IMR-90 (cell line): ENCODE data around the gene RAB1A. TPM values are rescaled to one million over a fixed set of nuclear protein-coding genes. Genes with fewer than 3 reads are reported as not detected.
A peak's percentile ranks its signal among the peaks of the same experiment; 100 is the strongest.

Experiments
- ATAC-seq: fragments of 200-7000 bp; cut with Tn5 transposase; 2 replicates; pipeline ENCODE4 v1.9.1; 2020; ENCODE audit warnings: low read depth, mild to moderate bottlenecking, moderate library complexity
- BruUV-seq: library from RNA; stranded (reverse); fragments of 400-500 nt; replicated peaks from 2 replicates; lab custom pipeline; 2021; lab: Mats Ljungman, UMichigan
- CTCF ChIA-PET: fragments of 300-600 bp; formaldehyde crosslinking; extraction: SDS; loops from one replicate; lab custom pipeline; 2021; ENCODE audit warnings: antibody characterized with exemption; lab: Yijun Ruan, JAX
- POLR2A ChIA-PET: fragments of 300-600 bp; sonication (Branson Sonifier 250); formaldehyde crosslinking; loops from one replicate; lab custom pipeline; 2022; ENCODE audit warnings: antibody characterized with exemption; ENCODE audit not compliant: unreplicated experiment; lab: Charles Lee
- DNase-seq: peaks from one replicate; pipeline ENCODE4 v3.0.0; 2013
- H2AFZ ChIP-seq: replicated peaks from 2 replicates; pipeline ENCODE3; 2013; ENCODE audit warnings: low read length, mild to moderate bottlenecking; ENCODE audit not compliant: poor library complexity
- H2AK5ac ChIP-seq: 2 replicates; pipeline ENCODE4 v1.6.1; 2013; ENCODE audit warnings: low read depth, low read length, inconsistent platforms
- H2AK9ac ChIP-seq: replicated peaks from 2 replicates; pipeline ENCODE3; 2013; ENCODE audit warnings: mild to moderate bottlenecking, low read depth, low read length, moderate library complexity; ENCODE audit not compliant: poor library complexity
- H2BK120ac ChIP-seq: 2 replicates; pipeline ENCODE4 v1.6.1; 2013; ENCODE audit warnings: low read depth, low read length, inconsistent platforms
- H2BK15ac ChIP-seq: 3 replicates; pipeline ENCODE4 v1.6.1; 2013; ENCODE audit warnings: low read depth, low read length, inconsistent platforms
- H2BK20ac ChIP-seq: 2 replicates; pipeline ENCODE4 v1.6.1; 2013; ENCODE audit warnings: low read depth, mild to moderate bottlenecking, inconsistent platforms, low read length, moderate library complexity
- H2BK5ac ChIP-seq: 2 replicates; pipeline ENCODE4 v1.6.1; 2013; ENCODE audit warnings: mild to moderate bottlenecking, low read depth, low read length, inconsistent platforms; ENCODE audit not compliant: poor library complexity, severe bottlenecking
- H3K14ac ChIP-seq: replicated peaks from 2 replicates; pipeline ENCODE4 v1.6.1; 2013; ENCODE audit warnings: low read depth, low read length, inconsistent platforms
- H3K18ac ChIP-seq: 2 replicates; pipeline ENCODE4 v1.6.1; 2013; ENCODE audit warnings: low read depth, low read length, control low read depth
- H3K23ac ChIP-seq: 2 replicates; pipeline ENCODE4 v1.6.1; 2013; ENCODE audit warnings: low read depth, low read length, inconsistent platforms
- H3K27ac ChIP-seq: 2 replicates; pipeline ENCODE4 v1.5.1; 2013; ENCODE audit warnings: mild to moderate bottlenecking, control low read depth, low read length; ENCODE audit not compliant: insufficient read depth
- H3K27me3 ChIP-seq: 2 replicates; pipeline ENCODE4 v1.6.1; 2013; ENCODE audit warnings: low read length; ENCODE audit not compliant: control insufficient read depth, insufficient read depth
- H3K36me3 ChIP-seq: 2 replicates; pipeline ENCODE4 v1.6.1; 2013; ENCODE audit warnings: low read length, mixed read lengths; ENCODE audit not compliant: control insufficient read depth, insufficient read depth
- H3K4ac ChIP-seq: 2 replicates; pipeline ENCODE4 v1.6.1; 2013; ENCODE audit warnings: low read depth, low read length, inconsistent platforms
- H3K4me1 ChIP-seq: 2 replicates; pipeline ENCODE4 v1.6.1; 2013; ENCODE audit warnings: low read length, mixed read lengths; ENCODE audit not compliant: control insufficient read depth, insufficient read depth
- H3K4me2 ChIP-seq: 2 replicates; pipeline ENCODE4 v1.6.1; 2013; ENCODE audit warnings: low read depth, mild to moderate bottlenecking, control low read depth, low read length, moderate library complexity
- H3K4me3 ChIP-seq: 2 replicates; pipeline ENCODE4 v1.5.1; 2013; ENCODE audit warnings: low read depth, mild to moderate bottlenecking, control low read depth, low read length, moderate library complexity; ENCODE audit not compliant: insufficient read depth
- H3K56ac ChIP-seq: 2 replicates; pipeline ENCODE4 v1.6.1; 2013; ENCODE audit warnings: low read length, inconsistent platforms; ENCODE audit not compliant: insufficient read depth; ENCODE audit errors: extremely low read depth
- H3K79me1 ChIP-seq, 2 experiments: 2 replicates each; pipeline ENCODE4 v1.6.1; 2013; ENCODE audit warnings: low read length in 2 of 2, inconsistent platforms in 1 of 2, low read depth in 1 of 2
- H3K9ac ChIP-seq: 2 replicates; pipeline ENCODE4 v1.6.1; 2013; ENCODE audit warnings: low read depth, low read length, control low read depth
- H3K9me1 ChIP-seq: 2 replicates; pipeline ENCODE4 v1.6.1; 2013; ENCODE audit warnings: low read length, inconsistent platforms; ENCODE audit not compliant: insufficient read depth
- H3K9me3 ChIP-seq: 2 replicates; pipeline ENCODE4 v1.6.1; 2013; ENCODE audit warnings: low read length; ENCODE audit not compliant: control insufficient read depth, insufficient read depth
- H4K20me1 ChIP-seq: 2 replicates; pipeline ENCODE4 v1.6.1; 2013; ENCODE audit warnings: low read length, inconsistent platforms; ENCODE audit not compliant: insufficient read depth
- H4K5ac ChIP-seq: 2 replicates; pipeline ENCODE4 v1.6.1; 2013; ENCODE audit warnings: mild to moderate bottlenecking, low read depth, low read length, control low read depth
- H4K8ac ChIP-seq, 2 experiments: 2 replicates each; pipeline ENCODE4 v1.6.1; 2013; ENCODE audit warnings: low read depth in 2 of 2, low read length in 2 of 2, control low read depth in 1 of 2, inconsistent platforms in 1 of 2
- H4K91ac ChIP-seq: 2 replicates; pipeline ENCODE4 v1.6.1; 2013; ENCODE audit warnings: low read depth, low read length, inconsistent platforms; ENCODE audit not compliant: insufficient read depth
- CHD1 ChIP-seq: IDR thresholded peaks from 2 replicates; pipeline ENCODE4 v1.6.1; 2012; ENCODE audit warnings: low read depth, low read length, improper control_type of control experiment
- FOS ChIP-seq: fragments of 150-350 bp; IDR thresholded peaks from 2 replicates; pipeline ENCODE4 v1.6.1; 2016; ENCODE audit warnings: low read depth, low read length
- MXI1 ChIP-seq: IDR thresholded peaks from 2 replicates; pipeline ENCODE4 v1.6.1; 2012; ENCODE audit warnings: low read depth, mild to moderate bottlenecking, low read length, moderate library complexity, borderline replicate concordance
- NFE2L2 ChIP-seq: fragments of 150-350 bp; IDR thresholded peaks from 2 replicates; pipeline ENCODE4 v1.6.1; 2016; ENCODE audit warnings: low read depth, mild to moderate bottlenecking, low read length
- POLR2A ChIP-seq: IDR thresholded peaks from 2 replicates; pipeline ENCODE4 v1.6.1; 2012; ENCODE audit warnings: mild to moderate bottlenecking, low read depth, low read length
- RAD21 ChIP-seq: IDR thresholded peaks from 2 replicates; pipeline ENCODE4 v1.6.1; 2012; ENCODE audit warnings: low read length, improper control_type of control experiment
- RCOR1 ChIP-seq: IDR thresholded peaks from 2 replicates; pipeline ENCODE4 v1.6.1; 2012; ENCODE audit warnings: mild to moderate bottlenecking, low read length, improper control_type of control experiment; ENCODE audit not compliant: insufficient replicate concordance
- RFX5 ChIP-seq: IDR thresholded peaks from 2 replicates; pipeline ENCODE4 v1.8.0; 2012; ENCODE audit warnings: low read depth, mild to moderate bottlenecking, low read length, moderate library complexity
- SMC3 ChIP-seq: fragments of 150-350 bp; IDR thresholded peaks from 2 replicates; pipeline ENCODE4 v1.6.1; 2016; ENCODE audit warnings: low read depth, mild to moderate bottlenecking, antibody characterized with exemption, low read length, moderate library complexity
- WGBS, 2 experiments: methylation state at CpG; one replicate each; pipeline versions ENCODE4 v1.1.5 to v1.1.7; 2013; ENCODE audit warnings: missing lambda C conversion rate in 2 of 2; ENCODE audit not compliant: insufficient read length in 1 of 2; ENCODE audit errors: extremely low coverage in 2 of 2; 5-methylcytosine and 5-hydroxymethylcytosine counted together
- dilution Hi-C: fragments of 300-500 bp; cut with HindIII; formaldehyde crosslinking; loops from one replicate; pipeline ENCODE4 v1.14.3; 2018; ENCODE audit warnings: low sequenced_read_pairs; ENCODE audit not compliant: unreplicated experiment
- in situ Hi-C: fragments of 300-500 bp; cut with MboI; formaldehyde crosslinking; loops from 3 replicates; pipeline ENCODE4 v1.14.3; 2019; ENCODE audit warnings: low sequenced_read_pairs, inconsistent platforms, mixed read lengths
- intact Hi-C: fragments of 100-400 bp; cut with micrococcal nuclease; formaldehyde crosslinking; loops from 2 replicates; pipeline ENCODE4 v1.10.0; 2022
- polyA plus RNA-seq, 3 experiments: library from polyadenylated mRNA; depleted of rRNA; stranded (reverse); fragments of >200 nt; gene quantifications; 2 replicates each; pipeline ENCODE4 v1.2.3, GENCODE V29; 2012; ENCODE audit warnings: low replicate concordance in 1 of 3
- total RNA-seq: library from RNA; depleted of rRNA; stranded (reverse); fragments of >200 nt; gene quantifications from 2 replicates; pipeline ENCODE4 v1.2.3, GENCODE V29; 2012

RAB1A gene
- total and polyA plus RNA-seq, 2 of the 4 experiments (the other 2 are of a cell fraction), result 114 to 169 TPM

- H3K79me1 ChIP-seq, result peaks cover 13 to 44% of the 10 kb centered on the region in 2 experiments
- H2AK9ac ChIP-seq, result peak overlapping the region; percentile 84
- peak overlapping the region; percentile 14; the same call in 1 of the 2 replicates for H3K4ac ChIP-seq
- POLR2A ChIA-PET, result no interaction called here
- peaks cover 2% of the 10 kb centered on the region; the same call in 1 of the 2 replicates for H3K36me3 ChIP-seq
- H3K56ac ChIP-seq, result peak overlapping the region; percentile 80; the same call in 1 of the 2 replicates
- peak overlapping the region; percentile 49 for H3K4me3 ChIP-seq
- no peak overlapping the region for H2BK120ac ChIP-seq
- dilution Hi-C loops (no loop called here), in situ Hi-C loops (loop anchor here (25.0 kb wide), 1 partner anchor 505 kb away; no protein-coding TSS in a partner anchor), intact Hi-C loops (no loop called here)
- no CpG with 5 or more reads among the region's 5 CpGs for WGBS, 2 experiments
- no peak overlapping the region for H4K5ac ChIP-seq
- H4K8ac ChIP-seq, result peak overlapping the region in 1 of 2 experiments; percentile 66; a peak in 2 of 4 replicates
- H2AFZ ChIP-seq, result peak overlapping the region; percentile 98
- peak overlapping the region; percentile 40 for H3K27ac ChIP-seq
- H3K9me3 ChIP-seq, result no peaks in the 10 kb centered on the region
- H4K91ac ChIP-seq, result no peak overlapping the region
- DNase-seq (no peak), ATAC-seq (no peak)
- H3K18ac ChIP-seq, result no peak overlapping the region
- H3K9me1 ChIP-seq, result no peaks in the 10 kb centered on the region
- H3K4me2 ChIP-seq, result peak overlapping the region; percentile 87
- H4K20me1 ChIP-seq, result peaks cover 8% of the 10 kb centered on the region
- no peak overlapping the region for H2BK20ac ChIP-seq
- CTCF ChIA-PET, result interaction anchor here (0.6 to 2.3 kb wide), 2 partner anchors 32 to 112 kb away, joined by 4 to 7 read pairs; no protein-coding TSS in a partner anchor
- peak overlapping the region; percentile 88 for H3K14ac ChIP-seq
- H3K4me1 ChIP-seq, result peaks cover 2% of the 10 kb centered on the region; the same call in 1 of the 2 replicates
- no peak overlapping the region for H2BK15ac ChIP-seq
- peak overlapping the region; percentile 79 for H3K9ac ChIP-seq
- H3K23ac ChIP-seq, result peak overlapping the region; percentile 66
- H3K27me3 ChIP-seq, result no peaks in the 10 kb centered on the region
- no peak overlapping the region for H2BK5ac ChIP-seq
- BruUV-seq, result no TSS peak
- H2AK5ac ChIP-seq, result peak overlapping the region; percentile 6; the same call in 1 of the 2 replicates
- no peak for TF ChIP-seq RCOR1
- no peak for TF ChIP-seq NFE2L2
- no peak for TF ChIP-seq RAD21
- no peak for TF ChIP-seq POLR2A
- TF ChIP-seq MXI1, result no peak
- TF ChIP-seq SMC3, result no peak
- no peak for TF ChIP-seq RFX5
- TF ChIP-seq FOS, result no peak
- TF ChIP-seq CHD1, result no peak
These were observed 72.9 kb downstream of the RAB1A start for GRCh38 chr2:65057054-65057375.
